Naive thymus-derived CD4-positive, alpha-beta T cell (primary cell): ENCODE measurements around the gene EXOC3. TPM values are rescaled to one million over a fixed set of nuclear protein-coding genes. Genes with fewer than 3 reads are reported as not detected.

ENCODE experiments used
- ATAC-seq: fragments of 150-1000 bp; cut with Tn5 transposase; 2 replicates; pipeline ENCODE4 v1.10.0; 2021; ENCODE audit warnings: mild to moderate bottlenecking, moderate library complexity
- CTCF ChIA-PET: fragments of 350-600 bp; sonication (Branson Sonifier 250); formaldehyde crosslinking; loops from one replicate; lab custom pipeline; 2021; ENCODE audit warnings: antibody characterized with exemption; lab: Charles Lee
- POLR2A ChIA-PET: fragments of 350-600 bp; sonication (Branson Sonifier 250); formaldehyde crosslinking; loops from one replicate; lab custom pipeline; 2021; ENCODE audit warnings: antibody characterized with exemption, inconsistent platforms; lab: Charles Lee
- DNase-seq, 9 donors: peaks; one replicate each; pipeline versions ENCODE4 v3.0.0 to v3.0.0-alpha.2; 2020 to 2022; ENCODE audit warnings: mixed read lengths in 1 of 9
- H3K27ac ChIP-seq: one replicate; pipeline ENCODE4 v1.7.0; 2013; ENCODE audit warnings: mild to moderate bottlenecking, low read depth, low read length, moderate library complexity
- H3K27me3 ChIP-seq, 2 donors: one replicate each; pipeline ENCODE4 v1.7.0; 2013; ENCODE audit warnings: low read length in 2 of 2, mild to moderate bottlenecking in 2 of 2, moderate library complexity in 2 of 2; ENCODE audit not compliant: control insufficient read depth in 2 of 2, insufficient read depth in 2 of 2
- H3K36me3 ChIP-seq, 3 experiments: 1 replicate in 2 of 3; 2 replicates in 1 of 3; pipeline ENCODE4 v1.7.0; 2013; ENCODE audit warnings: low read length in 3 of 3, mild to moderate bottlenecking in 3 of 3, moderate library complexity in 1 of 3; ENCODE audit not compliant: insufficient read depth in 3 of 3, control insufficient read depth in 2 of 3
- H3K4me1 ChIP-seq, 2 donors: one replicate each; pipeline ENCODE4 v1.7.0; 2013; ENCODE audit warnings: low read length in 2 of 2, mild to moderate bottlenecking in 2 of 2, moderate library complexity in 1 of 2; ENCODE audit not compliant: control insufficient read depth in 2 of 2, insufficient read depth in 2 of 2
- H3K4me3 ChIP-seq: 2 replicates; pipeline ENCODE4 v1.7.0; 2013; ENCODE audit warnings: mild to moderate bottlenecking, low read length
- H3K9me3 ChIP-seq, 3 experiments: 1 replicate in 2 of 3; 2 replicates in 1 of 3; pipeline ENCODE4 v1.7.0; 2013; ENCODE audit warnings: low read length in 3 of 3; ENCODE audit not compliant: control insufficient read depth in 2 of 3
- H3K27ac Mint-ChIP-seq, 9 donors: one replicate each; pipeline ENCODE4 v1.8.0; 2020 to 2022; ENCODE audit warnings: mixed read lengths in 9 of 9, mild to moderate bottlenecking in 8 of 9, moderate library complexity in 5 of 9, inconsistent platforms in 2 of 9
- H3K27me3 Mint-ChIP-seq, 5 donors: one replicate each; pipeline ENCODE4 v1.8.0; 2021 to 2022; ENCODE audit warnings: mixed read lengths in 5 of 5, mild to moderate bottlenecking in 1 of 5
- H3K36me3 Mint-ChIP-seq, 5 donors: one replicate each; pipeline ENCODE4 v1.8.0; 2020 to 2022; ENCODE audit warnings: mixed read lengths in 5 of 5, mild to moderate bottlenecking in 3 of 5, inconsistent platforms in 1 of 5
- H3K4me1 Mint-ChIP-seq, 7 donors: one replicate each; pipeline ENCODE4 v1.8.0; 2020 to 2022; ENCODE audit warnings: mixed read lengths in 7 of 7, mild to moderate bottlenecking in 3 of 7, inconsistent platforms in 1 of 7
- H3K4me3 Mint-ChIP-seq, 10 donors: one replicate each; pipeline ENCODE4 v1.8.0; 2020 to 2022; ENCODE audit warnings: mild to moderate bottlenecking in 10 of 10, mixed read lengths in 10 of 10, moderate library complexity in 6 of 10, inconsistent platforms in 2 of 10
- H3K9me3 Mint-ChIP-seq, 11 donors: one replicate each; pipeline ENCODE4 v1.8.0; 2020 to 2022; ENCODE audit warnings: mixed read lengths in 11 of 11, mild to moderate bottlenecking in 4 of 11, inconsistent platforms in 1 of 11, moderate library complexity in 1 of 11
- intact Hi-C, 2 donors: fragments of 100-400 bp; cut with micrococcal nuclease; formaldehyde crosslinking; loops; one replicate each; pipeline ENCODE4 v1.15.1; 2023
- polyA plus RNA-seq, 2 donors: library from polyadenylated mRNA; unstranded; fragments of 300-500 nt; fragmentation: Illumina TruSeq; gene quantifications; one replicate each; pipeline ENCODE4 v1.2.3, GENCODE V29; 2021
- total RNA-seq, 6 experiments: library from RNA in 5 of 6; stranded (reverse) in 5 of 6; gene quantifications; 1 replicate in 5 of 6; 2 replicates in 1 of 6; pipeline ENCODE4 v1.2.3 and lab custom pipeline; 2021 to 2026

The EXOC3 gene
- total and polyA plus RNA-seq, 7 experiments from 2014 or later: 44.3 to 105 (median 89.3) TPM

GRCh38 chr5:439181-439580 is 3.8 kb upstream of the EXOC3 start:
- ChIA-PET CTCF (no interaction called here), POLR2A (no interaction called here)
- Histone ChIP-seq H3K27ac (no peak overlapping the region), H3K27me3 (no peaks in the 10 kb centered on the region), H3K4me1 (peaks cover 8 to 16% of the 10 kb centered on the region in 2 donors), H3K36me3 (peaks cover 0 to 4% (median 0%) of the 10 kb centered on the region in 3 experiments), H3K9me3 (no peaks in the 10 kb centered on the region), H3K4me3 (no peak overlapping the region)
- Mint-ChIP-seq H3K36me3 (peaks cover 0 to under 1% (median 0%) of the 10 kb centered on the region in 5 donors), H3K4me1 (peaks cover 5 to 23% (median 13%) of the 10 kb centered on the region in 7 donors), H3K27ac (no peak overlapping the region), H3K27me3 (peaks cover 0 to 3% (median 0%) of the 10 kb centered on the region in 5 donors), H3K9me3 (no peaks in the 10 kb centered on the region), H3K4me3 (no peak overlapping the region)
- intact Hi-C loops: no loop called here
- no peak for DNase-seq
- no peak for ATAC-seq

GRCh38 chr5:439636-440035 is 3.3 kb upstream of the EXOC3 start:
- ATAC-seq: no peak
- Mint-ChIP-seq H3K4me3 (no peak overlapping the region), H3K9me3 (no peaks in the 10 kb centered on the region), H3K4me1 (peaks cover 9 to 28% (median 18%) of the 10 kb centered on the region in 7 donors), H3K27ac (no peak overlapping the region), H3K27me3 (peaks cover 0 to 3% (median 0%) of the 10 kb centered on the region in 5 donors), H3K36me3 (peaks cover 0 to 3% (median 0%) of the 10 kb centered on the region in 5 donors)
- H3K9me3 ChIP-seq: no peaks in the 10 kb centered on the region
- intact Hi-C loops: loop anchor here (5.0 kb wide), 2 partner anchors 167 to 222 kb away; partner anchors contain the start of genes PDCD6 (in 2 of the 2), CCDC127 (in 1 of the 2) and SDHA (in 1 of the 2)
- ChIA-PET POLR2A (no interaction called here), CTCF (no interaction called here)
- DNase-seq: no peak
- H3K36me3 ChIP-seq: peaks cover 0 to 4% (median 0%) of the 10 kb centered on the region in 3 experiments
- no peaks in the 10 kb centered on the region for H3K27me3 ChIP-seq
- no peak overlapping the region for H3K27ac ChIP-seq
- peaks cover 12 to 18% of the 10 kb centered on the region in 2 donors for H3K4me1 ChIP-seq
- no peak overlapping the region for H3K4me3 ChIP-seq

GRCh38 chr5:440401-441201 is 2.4 kb upstream of the EXOC3 start:
- no peak for DNase-seq
- CTCF ChIA-PET: no interaction called here
- Histone ChIP-seq H3K9me3 (no peaks in the 10 kb centered on the region), H3K27ac (no peak overlapping the region), H3K4me3 (no peak overlapping the region), H3K4me1 (peaks cover 12 to 18% of the 10 kb centered on the region in 2 donors), H3K36me3 (peaks cover 0 to 4% (median 0%) of the 10 kb centered on the region in 3 experiments), H3K27me3 (no peaks in the 10 kb centered on the region)
- H3K4me3 Mint-ChIP-seq: peak overlapping the region in 3 of 10 donors; percentile 3 to 51 (median 10)
- no peaks in the 10 kb centered on the region for H3K9me3 Mint-ChIP-seq
- peaks cover 0 to 5% (median 0%) of the 10 kb centered on the region in 5 donors for H3K36me3 Mint-ChIP-seq
- H3K27me3 Mint-ChIP-seq: peaks cover 0 to 3% (median 0%) of the 10 kb centered on the region in 5 donors
- POLR2A ChIA-PET: no interaction called here
- peak overlapping the region in 3 of 9 donors; percentile 31 to 44 (median 34) for H3K27ac Mint-ChIP-seq
- peaks cover 14 to 32% (median 22%) of the 10 kb centered on the region in 7 donors for H3K4me1 Mint-ChIP-seq
- ATAC-seq: no peak
- intact Hi-C loops: loop anchor here (5.0 kb wide), 2 partner anchors 168 to 223 kb away; partner anchors contain the start of genes PDCD6 (in 2 of the 2), CCDC127 (in 1 of the 2) and SDHA (in 1 of the 2)

GRCh38 chr5:441996-442334 is 1.0 kb upstream of the EXOC3 start:
- H3K36me3 ChIP-seq: peaks cover 0 to 12% (median 0%) of the 10 kb centered on the region in 3 experiments
- intact Hi-C loops: loop anchor here (1.0 to 5.0 kb wide), 3 partner anchors 22 to 225 kb away; partner anchors contain the start of genes PDCD6 (in 2 of the 2), CCDC127 (in 1 of the 2) and SDHA (in 1 of the 2)
- DNase-seq (no peak), ATAC-seq (no peak)
- peaks cover 0 to 3% (median 0%) of the 10 kb centered on the region in 5 donors for H3K27me3 Mint-ChIP-seq
- H3K27ac Mint-ChIP-seq: peak overlapping the region; percentile 66 to 98 (median 93)
- H3K36me3 Mint-ChIP-seq: peaks cover 0 to 10% (median 7%) of the 10 kb centered on the region in 5 donors
- H3K4me3 ChIP-seq: peak overlapping the region; percentile 88
- POLR2A ChIA-PET: interaction anchor here (1.8 kb wide), 1 partner anchor 31 kb away, joined by 5 read pairs; no protein-coding TSS in a partner anchor
- peak overlapping the region; percentile 87 for H3K27ac ChIP-seq
- peak overlapping the region; percentile 89 to 98 (median 96) for H3K4me3 Mint-ChIP-seq
- H3K9me3 Mint-ChIP-seq: no peaks in the 10 kb centered on the region
- peaks cover 12 to 18% of the 10 kb centered on the region in 2 donors for H3K4me1 ChIP-seq
- no peaks in the 10 kb centered on the region for H3K27me3 ChIP-seq
- CTCF ChIA-PET: no interaction called here
- H3K9me3 ChIP-seq: no peaks in the 10 kb centered on the region
- peaks cover 22 to 43% (median 30%) of the 10 kb centered on the region in 7 donors for H3K4me1 Mint-ChIP-seq

- Histone ChIP-seq H3K27ac (peak overlapping the region; percentile 87), H3K9me3 (no peaks in the 10 kb centered on the region), H3K27me3 (no peaks in the 10 kb centered on the region), H3K4me3 (peak overlapping the region; percentile 88), H3K4me1 (peaks cover 12 to 18% of the 10 kb centered on the region in 2 donors), H3K36me3 (peaks cover 0 to 27% (median 10%) of the 10 kb centered on the region in 3 experiments)
- intact Hi-C loops: loop anchor here (1.0 to 5.0 kb wide), 5 partner anchors 30 to 226 kb away; partner anchors contain the start of genes CCDC127 (in 2 of the 2), PDCD6 (in 2 of the 2) and SDHA (in 2 of the 2)
- Mint-ChIP-seq H3K36me3 (peaks cover 9 to 26% (median 15%) of the 10 kb centered on the region in 5 donors), H3K27me3 (peaks cover 0 to 3% (median 0%) of the 10 kb centered on the region in 5 donors), H3K4me3 (peak overlapping the region; percentile 86 to 98 (median 96)), H3K4me1 (peaks cover 31 to 48% (median 35%) of the 10 kb centered on the region in 7 donors), H3K9me3 (no peaks in the 10 kb centered on the region), H3K27ac (peak overlapping the region; percentile 76 to 95 (median 78))
- POLR2A ChIA-PET: interaction anchor here (1.0 to 2.5 kb wide), 3 partner anchors 18 to 29 kb away, joined by 3 to 9 read pairs (median 5); no protein-coding TSS in a partner anchor
- CTCF ChIA-PET: interaction anchor here (1.4 kb wide), 1 partner anchor 10 kb away, joined by 6 read pairs; no protein-coding TSS in a partner anchor
- peak; percentile 45 for ATAC-seq
- peak in 5 of 9 donors; percentile 18 to 42 (median 35) for DNase-seq
Measured at GRCh38 chr5:443239-444151, 519 bp downstream of the EXOC3 start.
